H1 (cell line): ENCODE data around the gene TMIGD1. TPM values are rescaled to one million over a fixed set of nuclear protein-coding genes. Genes with fewer than 3 reads are reported as not detected.

Experiments used
- ASH2L ChIP-seq: fragments of 200-600, 300-600 bp; sonication (generic); IDR thresholded peaks from one replicate; pipeline ENCODE4 v1.7.1; 2017; ENCODE audit warnings: low read length
- CBX5 ChIP-seq: fragments of 300-800, 300-1000 bp; sonication (generic); IDR thresholded peaks from 2 replicates; pipeline ENCODE4 v1.7.1; 2016; ENCODE audit warnings: antibody characterized with exemption, low read length, low read depth
- EGR1 ChIP-seq: IDR thresholded peaks from 2 replicates; pipeline ENCODE4 v1.6.1; 2011; ENCODE audit warnings: low read depth, low read length, borderline replicate concordance
- EP300 ChIP-seq, 2 experiments: IDR thresholded peaks; 1 replicate in 1 of 2; 2 replicates in 1 of 2; pipeline ENCODE4 v1.6.1; 2011 to 2012; ENCODE audit warnings: low read depth in 2 of 2, low read length in 2 of 2, mild to moderate bottlenecking in 2 of 2, borderline replicate concordance in 1 of 2, inconsistent platforms in 1 of 2, moderate library complexity in 1 of 2
- NANOG ChIP-seq: IDR thresholded peaks from 2 replicates; pipeline ENCODE4 v1.6.1; 2011; ENCODE audit warnings: low read length, low read depth, mild to moderate bottlenecking, inconsistent platforms; ENCODE audit not compliant: insufficient read depth, poor library complexity, severe bottlenecking
- SP2 ChIP-seq: IDR thresholded peaks from 2 replicates; pipeline ENCODE4 v1.6.1; 2012; ENCODE audit warnings: mild to moderate bottlenecking, low read length, inconsistent platforms
- TBP ChIP-seq: IDR thresholded peaks from 2 replicates; pipeline ENCODE4 v1.6.1; 2011; ENCODE audit warnings: low read depth, low read length, improper control_type of control experiment
- polyA plus RNA-seq, 7 experiments: library from polyadenylated mRNA; depleted of rRNA in 3 of 7; stranded (reverse) in 5 of 7; unstranded in 2 of 7; fragments of >200 nt in 5 of 7; fragments of 200-250 nt in 2 of 7; gene quantifications; 1 replicate in 5 of 7; 2 replicates in 1 of 7; 4 replicates in 1 of 7; pipeline versions ENCODE4 v1.2.1 to v1.2.3, GENCODE V29; 2011 to 2013; ENCODE audit warnings: missing spikeins in 2 of 7, mixed read lengths in 2 of 7
- total RNA-seq: library from RNA; stranded (reverse); fragmentation: NEBNext Ultra II Directional; extraction: Animal tissue kit (Norgen Biotek cat#: 25700); gene quantifications from 2 replicates; pipeline ENCODE4 v1.2.1, GENCODE V29; 2021

The TMIGD1 gene
- total and polyA plus RNA-seq, 2 of the 8 experiments (the other 6 are each of a cell fraction or from before 2014, with no cell fraction given): not detected

DNA sequence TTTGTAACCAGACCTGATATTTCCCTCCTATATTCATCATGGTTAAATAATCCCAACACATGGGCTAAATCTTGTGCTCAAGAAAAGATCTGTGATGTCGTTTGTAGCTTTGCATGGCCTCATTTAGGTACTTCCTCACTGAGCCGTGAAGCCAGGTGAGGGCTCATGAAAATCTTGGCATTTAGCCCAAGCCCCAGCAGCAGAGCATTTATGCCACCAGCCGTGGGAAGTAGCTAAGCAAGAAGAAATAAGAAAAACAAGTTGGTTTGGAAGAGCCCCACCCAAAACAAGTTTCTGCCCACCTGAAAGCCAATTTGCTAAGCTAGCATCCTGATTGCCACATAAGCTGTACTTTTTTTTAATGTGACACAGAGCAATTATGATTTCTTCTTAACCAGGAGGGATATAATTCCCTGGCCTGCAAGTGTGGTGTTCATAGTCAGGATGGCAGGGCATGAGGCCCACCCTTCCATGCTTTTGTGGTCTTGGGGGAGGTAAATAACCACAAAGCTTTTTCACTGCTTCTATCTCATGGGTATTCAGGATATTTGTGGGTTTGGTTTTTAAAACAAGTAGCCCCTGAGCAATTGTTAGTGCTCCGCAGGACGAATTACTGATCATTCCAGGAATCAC, 10.5 kb downstream of the TMIGD1 start (continued):
- TF ChIP-seq NANOG (no peak), EP300 (IDR thresholded peaks at IDR 0.05; ENCODE audit: borderline replicate concordance in 1 of 2, low read depth in 2 of 2, low read length in 2 of 2) (no peak), TBP (no peak), ASH2L (no peak), CBX5 (no peak), EGR1 (no peak), SP2 (no peak)
